EL (cell line): ENCODE results near the gene AKT1S1.

Source experiments
- DNase-seq: peaks from one replicate; pipeline ENCODE4 v3.0.0-alpha.2; 2016

The AKT1S1 gene

GRCh38 chr19:49907745-49908446 is 30.7 kb upstream of the AKT1S1 start:
- DNase-seq: no peak

GRCh38 chr19:49906879-49907564 is 29.9 kb upstream of the AKT1S1 start:
- no peak for DNase-seq

GRCh38 chr19:49904136-49904535 is 27.0 kb upstream of the AKT1S1 start:
- no peak for DNase-seq

- peak; percentile 34 for DNase-seq
Measured at GRCh38 chr19:49896863-49897621, 19.9 kb upstream of the AKT1S1 start, which contains the start of gene IL4I1. Gene IL4I1, minus strand, starts transcription at chr19:49896887. Its CDS starts 727 bp downstream, at chr19:49896160.

- DNase-seq: no peak
Measured at GRCh38 chr19:49895566-49896297, 18.6 kb upstream of the AKT1S1 start.

- no peak for DNase-seq
Measured at GRCh38 chr19:49894879-49895565, 17.9 kb upstream of the AKT1S1 start.

GRCh38 chr19:49894011-49894664 is 17.0 kb upstream of the AKT1S1 start:
- no peak for DNase-seq

GRCh38 chr19:49892716-49893115 is 15.6 kb upstream of the AKT1S1 start:
- no peak for DNase-seq

- no peak for DNase-seq
Measured at GRCh38 chr19:49891393-49891792, 14.2 kb upstream of the AKT1S1 start.

- no peak for DNase-seq
Measured at GRCh38 chr19:49890349-49891311, 13.5 kb upstream of the AKT1S1 start.

- DNase-seq: peak; percentile 38
Measured at GRCh38 chr19:49889687-49890348, 12.7 kb upstream of the AKT1S1 start.

GRCh38 chr19:49889038-49889686 is 12.0 kb upstream of the AKT1S1 start:
- DNase-seq: no peak

GRCh38 chr19:49888510-49888824 is 11.3 kb upstream of the AKT1S1 start:
- DNase-seq: no peak

- no peak for DNase-seq
Measured at GRCh38 chr19:49887665-49888509, 10.7 kb upstream of the AKT1S1 start.

GRCh38 chr19:49887037-49887664 is 10.0 kb upstream of the AKT1S1 start:
- DNase-seq: no peak

GRCh38 chr19:49884760-49885159 is 7.6 kb upstream of the AKT1S1 start:
- no peak for DNase-seq

- DNase-seq: no peak
Measured at GRCh38 chr19:49884109-49884508, 7.0 kb upstream of the AKT1S1 start.

GRCh38 chr19:49883094-49883493 is 5.9 kb upstream of the AKT1S1 start:
- no peak for DNase-seq
